RKO (cell line): ENCODE results near the gene PABPN1L.
"Not testable (repeated sequence)": the region's sequence is repeated elsewhere in the genome, so short reads cannot be mapped to it uniquely, and the experiment has no call there.

Experiments
- DNase-seq: peaks from one replicate; pipeline ENCODE4 v3.0.0-alpha.2; 2016; ENCODE audit warnings: low spot score

PABPN1L gene

GRCh38 chr16:88901718-88902337, 35.4 kb upstream of the PABPN1L start:
- no peak for DNase-seq

GRCh38 chr16:88900662-88901052, 34.2 kb upstream of the PABPN1L start:
- no peak for DNase-seq

GRCh38 chr16:88899901-88900661, 33.6 kb upstream of the PABPN1L start:
- no peak for DNase-seq

- DNase-seq, result no peak
Observed at GRCh38 chr16:88897696-88898425, 31.4 kb upstream of the PABPN1L start.

GRCh38 chr16:88896238-88897070, 30.0 kb upstream of the PABPN1L start:
- no peak for DNase-seq

GRCh38 chr16:88895335-88895734, 28.9 kb upstream of the PABPN1L start:
- no peak for DNase-seq

GRCh38 chr16:88894681-88895300, 28.3 kb upstream of the PABPN1L start:
- no peak for DNase-seq

GRCh38 chr16:88894266-88894665, 27.8 kb upstream of the PABPN1L start:
- not testable (repeated sequence) for DNase-seq

- no peak for DNase-seq
Observed at GRCh38 chr16:88893127-88893968, 26.9 kb upstream of the PABPN1L start.

- no peak for DNase-seq
Observed at GRCh38 chr16:88892065-88892464, 25.6 kb upstream of the PABPN1L start.

GRCh38 chr16:88891083-88891482, 24.6 kb upstream of the PABPN1L start:
- DNase-seq, result no peak

- not testable (repeated sequence) for DNase-seq
Observed at GRCh38 chr16:88889702-88890352, 23.4 kb upstream of the PABPN1L start.

- DNase-seq, result no peak
Observed at GRCh38 chr16:88888461-88889387, 22.3 kb upstream of the PABPN1L start.

GRCh38 chr16:88888057-88888456, 21.6 kb upstream of the PABPN1L start:
- DNase-seq, result no peak

- DNase-seq, result no peak
Observed at GRCh38 chr16:88886845-88887521, 20.5 kb upstream of the PABPN1L start.

- DNase-seq, result no peak
Observed at GRCh38 chr16:88886420-88886844, 20.0 kb upstream of the PABPN1L start.

GRCh38 chr16:88885693-88886280, 19.3 kb upstream of the PABPN1L start:
- DNase-seq, result no peak
